ENCODE data around the gene EPN2. TPM values are rescaled to one million over a fixed set of nuclear protein-coding genes. Genes with fewer than 3 reads are reported as not detected.

Gene EPN2
- total and polyA plus RNA-seq, 2 experiments from 2014 or later, result 34.0 to 149 TPM

- Mint-ChIP-seq H3K9me3 (no peaks in the 10 kb centered on the region), H3K4me3 (no peak overlapping the region), H3K27ac (no peak overlapping the region; the same call in 1 of the 2 replicates), H3K4me1 (peaks cover 33% of the 10 kb centered on the region), H3K36me3 (ENCODE audit: low read depth) (peaks cover 14% of the 10 kb centered on the region), H3K27me3 (ENCODE audit: insufficient read depth, low read depth, poor library complexity) (peaks cover 6% of the 10 kb centered on the region)
- peaks cover 84% of the 10 kb centered on the region for H3K79me2 ChIP-seq (replicated peaks; ENCODE audit: insufficient read depth)
- no peaks in the 10 kb centered on the region for H3K27me3 ChIP-seq (ENCODE audit: insufficient read depth)
- H3F3A ChIP-seq (replicated peaks; ENCODE audit: low read depth), result 0 out of 2 replicates have a peak, but pooled peaks cover 2% of the 10 kb centered on the region
- no peak overlapping the region for H3K4me3 ChIP-seq
- no peak for TF ChIP-seq EZH2phosphoT487 (IDR thresholded peaks at IDR 0.05; ENCODE audit: unreplicated experiment)
- no peak for TF ChIP-seq CREB1 (CRISPR knock-in tag; IDR thresholded peaks at IDR 0.05; ENCODE audit: low read depth)
- TF ChIP-seq JUNB (IDR thresholded peaks at IDR 0.05; ENCODE audit: unreplicated experiment), result no peak
- TF ChIP-seq POLR2AphosphoS5 (IDR thresholded peaks at IDR 0.05; ENCODE audit: low read depth), result no peak
- TF ChIP-seq, protein P1, sequence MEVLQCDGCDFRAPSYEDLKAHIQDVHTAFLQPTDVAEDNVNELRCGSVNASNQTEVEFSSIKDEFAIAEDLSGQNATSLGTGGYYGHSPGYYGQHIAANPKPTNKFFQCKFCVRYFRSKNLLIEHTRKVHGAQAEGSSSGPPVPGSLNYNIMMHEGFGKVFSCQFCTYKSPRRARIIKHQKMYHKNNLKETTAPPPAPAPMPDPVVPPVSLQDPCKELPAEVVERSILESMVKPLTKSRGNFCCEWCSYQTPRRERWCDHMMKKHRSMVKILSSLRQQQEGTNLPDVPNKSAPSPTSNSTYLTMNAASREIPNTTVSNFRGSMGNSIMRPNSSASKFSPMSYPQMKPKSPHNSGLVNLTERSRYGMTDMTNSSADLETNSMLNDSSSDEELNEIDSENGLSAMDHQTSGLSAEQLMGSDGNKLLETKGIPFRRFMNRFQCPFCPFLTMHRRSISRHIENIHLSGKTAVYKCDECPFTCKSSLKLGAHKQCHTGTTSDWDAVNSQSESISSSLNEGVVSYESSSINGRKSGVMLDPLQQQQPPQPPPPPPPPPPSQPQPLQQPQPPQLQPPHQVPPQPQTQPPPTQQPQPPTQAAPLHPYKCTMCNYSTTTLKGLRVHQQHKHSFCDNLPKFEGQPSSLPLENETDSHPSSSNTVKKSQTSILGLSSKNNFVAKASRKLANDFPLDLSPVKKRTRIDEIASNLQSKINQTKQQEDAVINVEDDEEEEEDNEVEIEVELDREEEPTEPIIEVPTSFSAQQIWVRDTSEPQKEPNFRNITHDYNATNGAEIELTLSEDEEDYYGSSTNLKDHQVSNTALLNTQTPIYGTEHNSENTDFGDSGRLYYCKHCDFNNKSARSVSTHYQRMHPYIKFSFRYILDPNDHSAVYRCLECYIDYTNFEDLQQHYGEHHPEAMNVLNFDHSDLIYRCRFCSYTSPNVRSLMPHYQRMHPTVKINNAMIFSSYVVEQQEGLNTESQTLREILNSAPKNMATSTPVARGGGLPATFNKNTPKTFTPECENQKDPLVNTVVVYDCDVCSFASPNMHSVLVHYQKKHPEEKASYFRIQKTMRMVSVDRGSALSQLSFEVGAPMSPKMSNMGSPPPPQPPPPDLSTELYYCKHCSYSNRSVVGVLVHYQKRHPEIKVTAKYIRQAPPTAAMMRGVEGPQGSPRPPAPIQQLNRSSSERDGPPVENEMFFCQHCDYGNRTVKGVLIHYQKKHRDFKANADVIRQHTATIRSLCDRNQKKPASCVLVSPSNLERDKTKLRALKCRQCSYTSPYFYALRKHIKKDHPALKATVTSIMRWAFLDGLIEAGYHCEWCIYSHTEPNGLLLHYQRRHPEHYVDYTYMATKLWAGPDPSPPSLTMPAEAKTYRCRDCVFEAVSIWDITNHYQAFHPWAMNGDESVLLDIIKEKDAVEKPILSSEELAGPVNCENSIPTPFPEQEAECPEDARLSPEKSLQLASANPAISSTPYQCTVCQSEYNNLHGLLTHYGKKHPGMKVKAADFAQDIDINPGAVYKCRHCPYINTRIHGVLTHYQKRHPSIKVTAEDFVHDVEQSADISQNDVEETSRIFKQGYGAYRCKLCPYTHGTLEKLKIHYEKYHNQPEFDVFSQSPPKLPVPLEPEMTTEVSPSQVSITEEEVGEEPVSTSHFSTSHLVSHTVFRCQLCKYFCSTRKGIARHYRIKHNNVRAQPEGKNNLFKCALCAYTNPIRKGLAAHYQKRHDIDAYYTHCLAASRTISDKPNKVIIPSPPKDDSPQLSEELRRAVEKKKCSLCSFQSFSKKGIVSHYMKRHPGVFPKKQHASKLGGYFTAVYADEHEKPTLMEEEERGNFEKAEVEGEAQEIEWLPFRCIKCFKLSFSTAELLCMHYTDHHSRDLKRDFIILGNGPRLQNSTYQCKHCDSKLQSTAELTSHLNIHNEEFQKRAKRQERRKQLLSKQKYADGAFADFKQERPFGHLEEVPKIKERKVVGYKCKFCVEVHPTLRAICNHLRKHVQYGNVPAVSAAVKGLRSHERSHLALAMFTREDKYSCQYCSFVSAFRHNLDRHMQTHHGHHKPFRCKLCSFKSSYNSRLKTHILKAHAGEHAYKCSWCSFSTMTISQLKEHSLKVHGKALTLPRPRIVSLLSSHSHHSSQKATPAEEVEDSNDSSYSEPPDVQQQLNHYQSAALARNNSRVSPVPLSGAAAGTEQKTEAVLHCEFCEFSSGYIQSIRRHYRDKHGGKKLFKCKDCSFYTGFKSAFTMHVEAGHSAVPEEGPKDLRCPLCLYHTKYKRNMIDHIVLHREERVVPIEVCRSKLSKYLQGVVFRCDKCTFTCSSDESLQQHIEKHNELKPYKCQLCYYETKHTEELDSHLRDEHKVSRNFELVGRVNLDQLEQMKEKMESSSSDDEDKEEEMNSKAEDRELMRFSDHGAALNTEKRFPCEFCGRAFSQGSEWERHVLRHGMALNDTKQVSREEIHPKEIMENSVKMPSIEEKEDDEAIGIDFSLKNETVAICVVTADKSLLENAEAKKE (CRISPR knock-in tag; IDR thresholded peaks at IDR 0.05), result no peak
- TF ChIP-seq NANOG (IDR thresholded peaks at IDR 0.05; ENCODE audit: borderline replicate concordance), result no peak
- H3K4me1 ChIP-seq (ENCODE audit: insufficient read depth), result peaks cover 5% of the 10 kb centered on the region
- H2AFZ ChIP-seq, result no peak overlapping the region
- ATAC-seq (peak; percentile 85), DNase-seq (ENCODE audit: low spot score) (peak; percentile 53)
- H4K20me1 ChIP-seq (replicated peaks; ENCODE audit: insufficient read depth), result peaks cover 46% of the 10 kb centered on the region
- no peaks in the 10 kb centered on the region for H3K36me3 ChIP-seq (ENCODE audit: insufficient read depth)
- no peak overlapping the region for H3K27ac ChIP-seq (ENCODE audit: low read depth)
- no peaks in the 10 kb centered on the region for H3K9me2 ChIP-seq (ENCODE audit: insufficient read depth)
- H3K4me2 ChIP-seq, result no peak overlapping the region
These were observed 33.8 kb downstream of the EPN2 start for GRCh38 chr17:19270704-19271611.
